Esophagus squamous epithelium (tissue), 4 donors: ENCODE measurements around the gene LCN10.

Experiments used
- CTCF ChIP-seq, 6 experiments: fragments of 450-650 bp in 4 of 6; fragments of 200-600 bp in 2 of 6; sonication (generic) in 2 of 6; IDR thresholded peaks; one replicate each; pipeline ENCODE4 v1.5.1; 2016 to 2019; ENCODE audit warnings: antibody characterized with exemption in 6 of 6, mild to moderate bottlenecking in 4 of 6, moderate library complexity in 4 of 6
- POLR2A ChIP-seq, 4 donors: fragments of 450-650 bp; IDR thresholded peaks; one replicate each; pipeline ENCODE4 v1.6.1; 2017; ENCODE audit warnings: antibody characterized with exemption in 4 of 4, mild to moderate bottlenecking in 4 of 4, moderate library complexity in 3 of 4

GRCh38 chr9:136722093-136722968, 20.4 kb downstream of the LCN10 start:
- no peak for TF ChIP-seq CTCF (IDR thresholded peaks at IDR 0.05)
- TF ChIP-seq POLR2A (IDR thresholded peaks at IDR 0.05), result no peak
